HG02571 (cell line): ENCODE results near the gene RNF220.

Source experiments
- ATAC-seq: cut with Tn5 transposase; IDR thresholded peaks from one replicate; pipeline ENCODE4 v1.9.1; 2021; ENCODE audit warnings: mild to moderate bottlenecking, moderate library complexity; ENCODE audit not compliant: unreplicated experiment

RNF220 gene

DNA sequence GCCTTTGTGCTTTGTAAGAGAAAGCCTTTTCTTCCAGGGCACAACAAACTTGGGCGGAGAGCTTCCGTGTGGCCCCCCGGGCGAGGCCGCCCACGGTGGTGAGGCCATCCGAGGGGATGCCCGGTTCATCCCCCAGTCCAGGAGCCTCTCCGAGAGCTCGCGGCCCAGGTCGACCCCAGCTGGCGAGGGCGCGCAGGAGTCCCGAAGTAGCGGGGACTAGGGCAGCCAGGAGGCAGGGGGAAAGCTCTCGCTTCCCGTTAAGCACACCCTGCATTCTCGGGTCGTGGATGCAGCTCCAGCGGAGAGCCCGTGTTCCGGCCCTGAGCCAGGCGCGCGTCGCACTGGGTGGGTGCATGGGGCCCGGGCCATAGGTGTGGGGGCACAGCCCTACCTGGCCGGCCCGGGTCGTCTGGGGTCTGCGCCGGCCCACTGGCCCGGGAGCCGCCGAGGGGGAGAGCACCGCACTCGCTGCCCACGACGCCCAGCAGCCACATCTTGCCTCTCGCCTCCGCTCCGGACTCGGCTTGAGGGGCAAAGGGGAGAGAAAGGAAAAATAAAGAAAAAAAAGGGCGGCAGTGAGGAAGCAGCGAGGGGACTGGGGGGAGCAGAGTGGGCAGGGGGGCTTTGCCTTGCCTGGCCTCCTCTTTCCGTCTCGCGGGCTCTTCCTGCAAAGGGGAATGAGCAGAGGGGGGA, 1.8 kb downstream of the RNF220 start:
- ATAC-seq: no peak

DNA sequence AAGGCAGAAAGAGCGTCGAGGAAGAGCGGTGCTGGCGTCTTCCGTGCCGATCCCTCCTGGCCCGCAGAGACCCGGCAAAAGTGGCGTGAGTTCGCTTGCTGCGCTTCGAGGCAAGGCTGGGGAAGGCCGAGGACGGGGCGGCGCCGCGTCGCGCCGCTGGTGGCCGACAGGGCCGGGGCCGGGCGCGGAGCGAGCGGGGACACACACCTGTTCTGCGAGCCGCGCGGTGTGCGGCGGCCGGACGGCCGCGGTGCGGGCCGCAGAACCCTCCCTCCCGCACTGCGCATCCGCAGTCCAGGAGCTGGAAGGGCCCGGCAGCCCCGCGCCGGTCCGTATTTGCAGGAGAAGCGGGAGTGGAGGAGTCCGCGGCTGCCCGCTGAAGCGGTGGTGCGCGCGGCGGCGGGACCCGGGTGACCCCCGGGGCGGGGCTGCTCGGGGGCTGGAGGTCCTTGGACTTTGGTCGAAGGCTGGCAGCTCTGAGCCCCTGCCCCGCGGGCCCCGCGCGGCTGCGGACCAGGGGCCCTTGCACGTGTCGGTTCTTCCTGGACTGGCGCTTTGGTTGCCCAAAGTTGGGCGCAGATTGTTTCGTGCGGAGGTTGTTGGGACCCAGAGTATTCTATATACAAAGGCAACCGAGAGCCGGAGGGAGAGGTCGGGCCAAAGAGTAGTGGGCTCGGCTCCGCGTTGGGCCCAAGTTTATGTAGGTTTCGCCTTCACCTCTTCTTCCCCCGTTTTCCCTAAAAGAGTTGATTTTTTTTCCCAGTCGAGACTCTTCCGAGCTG, 2.6 kb downstream of the RNF220 start:
- ATAC-seq: no peak

DNA sequence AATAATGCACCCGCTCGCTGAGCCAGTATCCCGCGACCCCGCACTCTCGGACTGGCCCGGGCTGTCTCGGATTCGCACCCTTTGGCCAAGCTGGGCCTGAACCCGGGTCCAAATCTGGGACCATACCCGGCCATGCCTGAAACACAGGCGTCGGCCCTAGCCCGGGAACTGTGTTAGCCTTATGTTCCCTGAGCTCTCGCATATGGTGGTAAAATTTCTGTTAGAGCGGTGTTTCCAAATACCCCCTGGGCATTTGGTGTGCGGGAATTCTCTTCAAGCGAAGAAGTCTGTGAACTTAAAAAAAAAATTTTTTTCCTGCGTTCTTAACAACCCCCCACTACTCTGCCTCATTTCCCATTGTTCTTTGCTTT, 3.1 kb downstream of the RNF220 start:
- ATAC-seq: no peak

DNA sequence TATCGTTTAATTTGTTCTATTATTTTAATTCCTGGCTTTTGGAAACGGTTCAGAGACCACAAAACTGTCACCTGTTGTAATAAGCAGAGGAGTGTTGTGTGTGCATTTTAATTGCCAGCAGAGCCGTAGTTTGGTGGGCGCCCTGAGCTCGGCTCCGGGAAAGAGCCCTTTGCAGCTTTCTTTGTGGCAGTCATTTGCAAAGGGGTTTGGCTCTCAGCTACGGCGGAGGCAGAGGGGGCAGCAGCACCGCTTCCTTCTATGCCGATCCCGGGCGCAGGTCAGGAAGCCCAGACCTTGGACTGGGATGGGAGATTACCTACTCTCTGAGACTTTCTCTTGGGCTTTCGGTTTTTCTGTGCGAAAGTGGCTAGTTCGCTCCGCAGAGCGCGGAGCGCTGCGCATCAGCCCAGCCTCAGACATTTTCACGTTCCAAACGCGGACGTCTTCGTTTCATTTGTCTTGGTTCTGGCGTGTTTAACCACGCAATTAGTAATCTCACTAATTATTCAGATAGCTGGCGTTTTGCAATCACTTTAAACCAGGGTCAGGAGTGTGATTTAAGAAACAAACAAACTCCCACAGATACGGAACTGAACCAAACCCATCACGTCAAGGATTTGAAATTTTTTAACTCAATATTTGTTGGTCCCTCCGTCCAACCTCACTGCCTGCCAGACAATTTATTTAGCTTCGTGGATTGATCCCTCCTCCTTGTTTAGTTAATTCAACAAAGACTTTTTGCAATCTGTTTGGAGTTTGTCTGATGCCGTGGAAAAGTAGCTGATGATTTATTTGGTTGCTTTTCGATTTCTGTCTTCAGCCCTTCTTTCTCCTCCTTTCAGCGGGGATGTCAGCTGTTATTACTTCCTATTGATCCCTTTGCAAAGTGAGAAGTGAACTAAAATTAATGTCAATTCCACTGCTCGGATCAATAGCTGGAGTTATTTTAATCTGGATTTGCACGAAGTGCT, 3.9 kb downstream of the RNF220 start:
- no peak for ATAC-seq

DNA sequence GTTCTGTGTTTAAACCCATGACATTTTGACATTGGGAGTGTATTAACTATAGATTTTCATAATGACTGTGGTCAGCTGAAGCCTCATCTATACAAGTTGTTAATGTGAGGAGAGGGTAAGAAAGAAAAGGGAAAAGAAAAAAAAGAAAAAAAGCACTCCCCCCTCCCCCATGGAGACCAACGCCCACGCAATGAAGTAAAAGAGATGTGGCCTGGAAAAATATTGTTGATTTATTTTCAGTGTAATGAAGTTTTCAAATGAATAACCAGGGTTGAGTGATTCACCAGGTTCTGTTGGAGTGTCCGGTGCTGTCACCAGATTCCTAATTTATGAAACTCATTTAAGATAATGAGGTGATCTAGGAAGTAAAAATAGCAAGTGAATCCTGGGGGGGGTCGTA, 4.7 kb downstream of the RNF220 start:
- no peak for ATAC-seq

DNA sequence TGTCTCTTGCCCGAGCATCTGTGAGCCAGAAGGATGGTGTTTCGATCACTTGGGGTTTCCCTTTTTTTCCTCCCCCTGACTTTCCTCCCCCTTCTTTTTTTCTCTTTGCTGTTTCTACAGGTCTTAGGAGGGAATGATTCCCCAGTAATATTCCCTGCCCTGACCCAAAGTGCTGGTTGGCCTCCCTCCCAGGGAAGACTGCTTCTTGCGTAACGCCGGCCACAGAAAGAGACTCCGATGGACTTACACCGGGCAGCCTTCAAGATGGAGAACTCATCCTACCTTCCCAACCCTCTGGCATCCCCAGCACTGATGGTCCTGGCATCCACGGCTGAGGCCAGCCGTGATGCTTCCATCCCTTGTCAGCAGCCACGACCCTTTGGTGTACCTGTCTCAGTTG, 6.8 kb downstream of the RNF220 start:
- no peak for ATAC-seq

DNA sequence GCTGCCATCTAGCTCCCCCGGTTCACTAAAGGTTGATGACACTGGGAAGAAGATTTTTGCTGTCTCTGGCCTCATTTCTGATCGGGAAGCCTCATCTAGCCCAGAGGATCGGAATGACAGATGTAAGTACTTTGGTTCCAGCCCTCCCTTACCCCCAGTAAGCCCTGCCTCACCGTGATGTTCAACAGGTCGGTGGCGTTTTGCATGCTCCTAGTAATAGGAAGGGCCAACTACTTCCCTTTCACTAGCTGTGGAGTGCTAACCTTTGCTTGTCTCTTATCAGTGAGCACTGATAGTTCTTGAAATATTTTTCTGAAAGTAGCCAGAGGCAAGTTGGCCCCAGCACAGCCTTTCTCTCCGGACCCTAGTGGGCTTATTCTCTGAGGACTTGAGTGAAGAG, 7.5 kb downstream of the RNF220 start:
- no peak for ATAC-seq

DNA sequence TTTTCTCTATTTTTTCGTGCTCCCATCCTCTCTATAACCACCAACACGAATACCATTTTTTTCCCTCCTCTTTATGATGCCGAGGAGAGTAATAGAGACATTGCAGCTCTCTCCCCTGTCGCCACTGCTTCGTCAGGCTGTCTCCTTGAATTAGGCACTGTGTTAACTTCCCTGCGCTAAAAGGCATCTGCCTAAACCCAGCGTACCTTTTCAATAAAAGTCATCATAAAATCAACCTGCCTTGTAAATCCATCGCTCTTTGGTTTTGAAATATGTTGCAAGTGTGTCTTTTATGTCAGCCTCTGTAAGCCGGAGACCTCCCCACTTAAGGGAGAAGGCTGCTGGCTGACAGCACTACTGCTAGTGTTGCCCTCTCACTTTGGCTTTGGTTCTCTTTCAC, 8.7 kb downstream of the RNF220 start:
- ATAC-seq: no peak

DNA sequence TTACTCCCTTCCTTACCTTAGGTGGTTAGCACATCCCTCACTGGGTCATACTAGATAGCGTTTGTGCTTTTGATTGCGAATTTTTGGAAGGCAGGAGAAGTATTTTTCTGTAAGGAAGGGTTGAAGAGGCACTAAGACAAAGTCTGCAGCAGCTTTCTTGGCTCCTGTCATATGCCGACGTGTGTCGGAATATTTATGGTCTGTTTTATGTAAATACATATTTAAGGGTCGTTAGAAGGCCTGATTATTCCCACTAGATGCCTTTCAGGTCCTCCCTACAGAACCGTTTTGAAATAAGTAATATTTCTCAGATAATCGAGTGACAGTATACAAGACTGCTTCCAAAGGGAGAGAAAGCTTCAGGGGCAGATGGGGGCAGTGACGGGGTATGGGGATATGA, 10.0 kb downstream of the RNF220 start:
- no peak for ATAC-seq

DNA sequence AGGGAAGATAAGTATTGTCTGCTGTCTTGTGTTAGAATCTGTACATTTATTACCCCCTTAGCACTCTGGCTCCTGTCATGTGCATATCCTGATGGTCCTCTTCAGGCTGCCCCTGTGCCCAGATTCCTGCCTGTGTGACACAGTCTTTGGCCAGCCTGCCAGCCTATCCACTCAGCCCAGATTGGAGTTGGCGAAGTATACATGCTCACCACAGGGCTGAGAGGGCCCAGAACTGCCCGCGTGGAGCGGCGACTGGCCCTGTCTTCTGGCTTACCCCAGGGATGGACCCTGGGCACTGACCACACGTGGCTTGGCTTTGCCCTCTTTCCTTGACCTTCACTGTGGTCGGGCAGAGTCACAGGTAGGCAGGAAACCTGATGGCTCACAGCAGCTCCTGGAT, 11.4 kb downstream of the RNF220 start:
- no peak for ATAC-seq

DNA sequence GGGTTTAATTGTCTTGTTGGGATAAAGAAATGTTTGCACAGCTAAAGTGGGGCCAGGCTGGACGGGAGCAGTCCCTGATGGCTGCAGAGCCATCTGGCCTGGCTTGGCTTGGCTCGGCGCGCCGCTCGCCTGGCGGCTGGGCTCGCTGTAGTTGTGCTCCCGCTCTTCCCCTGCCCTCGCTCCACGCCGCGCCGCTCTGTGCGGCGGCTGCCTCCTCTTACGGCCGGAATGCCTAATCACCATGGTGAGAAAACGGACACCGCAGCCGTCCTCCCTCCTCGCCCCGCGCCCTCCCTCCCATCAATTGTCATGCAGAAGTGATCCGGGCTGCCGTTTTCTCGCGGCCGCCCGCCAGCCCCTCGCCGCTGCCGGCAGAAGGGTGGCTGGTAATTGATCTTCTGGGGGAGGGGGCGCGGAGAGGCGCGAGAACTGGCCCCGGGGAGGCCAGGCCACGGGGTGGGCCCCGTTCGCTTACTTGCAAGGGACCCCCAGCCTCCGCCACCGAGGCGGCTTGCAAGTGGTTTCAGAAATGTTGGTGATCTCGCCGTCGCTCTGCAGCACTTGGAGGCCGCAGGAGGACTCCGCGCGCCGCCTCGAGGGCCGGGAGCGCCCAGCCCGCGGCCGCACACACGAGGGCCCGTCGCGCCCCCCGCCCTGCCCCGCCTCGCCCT, 12.4 kb downstream of the RNF220 start:
- ATAC-seq: no peak

DNA sequence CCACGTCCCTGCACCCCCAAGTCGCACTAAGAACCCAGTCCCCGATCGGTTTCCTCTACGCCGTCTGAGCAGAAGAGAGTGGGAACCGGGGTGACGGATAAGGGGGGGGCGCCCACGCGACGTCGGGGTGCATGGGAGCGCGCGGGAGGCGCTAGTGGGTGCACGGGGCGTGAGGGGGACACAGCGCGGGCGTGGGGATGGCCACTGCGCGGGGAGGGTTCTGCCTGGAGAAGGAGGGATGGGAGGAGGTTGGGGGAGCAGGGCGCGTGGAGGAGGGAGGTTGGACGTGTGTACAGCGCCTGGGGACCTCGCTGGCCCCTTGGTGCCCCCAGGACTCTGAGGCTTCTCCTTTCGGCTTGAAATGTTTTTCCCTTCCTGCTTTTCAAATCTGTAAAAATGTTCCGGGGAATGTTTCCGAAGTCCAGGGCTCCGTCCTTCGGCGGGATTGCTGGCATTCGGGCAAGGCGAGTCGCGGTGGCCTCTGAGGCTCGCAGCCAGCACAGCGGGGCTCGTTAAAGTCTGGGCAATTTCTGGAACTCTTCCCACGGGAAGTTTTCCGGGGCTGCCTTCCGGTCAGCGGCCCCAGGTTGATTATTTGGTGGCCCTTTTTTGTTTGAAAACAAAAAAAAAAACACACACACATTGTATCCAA, 13.1 kb downstream of the RNF220 start:
- ATAC-seq: no peak

DNA sequence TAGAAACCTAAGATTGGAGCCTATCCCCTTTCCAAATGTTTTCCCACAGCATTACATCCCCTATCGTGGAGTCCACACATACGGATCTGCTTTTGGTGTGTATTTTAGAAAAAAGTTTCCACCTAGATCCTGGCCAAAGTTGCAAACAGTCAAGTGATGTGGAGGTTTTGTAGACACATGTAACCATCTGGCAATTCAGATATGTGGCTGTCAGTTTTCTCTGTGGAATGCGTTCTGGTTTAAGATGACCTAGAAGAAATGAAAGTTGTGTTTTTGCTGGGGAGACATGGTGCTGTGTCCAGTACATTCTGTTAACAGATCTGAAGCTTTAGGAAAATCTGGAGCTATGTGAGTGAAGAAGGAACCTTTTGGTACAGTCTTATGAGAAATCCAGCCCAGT, 14.8 kb downstream of the RNF220 start:
- ATAC-seq: no peak

DNA sequence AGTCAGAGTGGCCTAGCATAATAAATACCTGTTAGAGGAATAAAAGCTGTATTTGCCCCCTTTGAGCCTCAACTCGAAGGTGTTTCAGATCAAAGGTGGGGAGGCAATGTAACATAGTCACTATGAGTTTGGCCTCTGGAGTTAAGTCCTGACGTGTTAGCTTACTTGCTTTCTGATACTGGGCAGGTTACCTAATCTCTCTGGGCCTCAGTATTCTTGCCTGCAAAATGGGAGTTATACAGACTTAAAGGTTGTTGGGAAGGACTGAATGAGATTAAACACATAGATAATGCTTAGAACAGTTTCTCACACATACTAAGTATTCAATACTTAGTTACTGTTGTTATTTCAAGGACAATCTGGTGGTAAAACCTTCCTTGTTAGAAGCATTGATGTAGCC, 15.5 kb downstream of the RNF220 start:
- ATAC-seq: no peak

DNA sequence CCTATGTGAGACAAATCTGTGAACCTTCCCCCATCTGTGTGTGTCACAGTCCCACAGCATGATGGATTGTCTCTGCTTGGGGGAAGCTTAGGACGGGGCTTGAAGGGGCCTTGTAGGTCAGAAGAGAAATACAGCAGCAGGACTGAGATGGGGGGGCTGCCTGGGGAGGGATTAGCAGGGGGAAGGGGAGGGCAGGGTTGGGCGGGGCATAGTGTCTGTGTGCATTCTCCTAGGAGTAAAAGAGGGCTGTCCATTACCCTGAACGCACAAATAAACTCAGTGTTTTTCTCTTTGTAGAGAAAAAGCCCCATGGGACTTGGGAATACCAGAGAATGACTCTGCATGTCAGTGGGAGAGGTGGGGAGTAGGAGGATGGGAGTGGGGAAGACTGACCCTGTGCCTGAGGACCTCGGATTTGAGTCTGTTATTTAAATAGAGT, 16.4 kb downstream of the RNF220 start:
- no peak for ATAC-seq

DNA sequence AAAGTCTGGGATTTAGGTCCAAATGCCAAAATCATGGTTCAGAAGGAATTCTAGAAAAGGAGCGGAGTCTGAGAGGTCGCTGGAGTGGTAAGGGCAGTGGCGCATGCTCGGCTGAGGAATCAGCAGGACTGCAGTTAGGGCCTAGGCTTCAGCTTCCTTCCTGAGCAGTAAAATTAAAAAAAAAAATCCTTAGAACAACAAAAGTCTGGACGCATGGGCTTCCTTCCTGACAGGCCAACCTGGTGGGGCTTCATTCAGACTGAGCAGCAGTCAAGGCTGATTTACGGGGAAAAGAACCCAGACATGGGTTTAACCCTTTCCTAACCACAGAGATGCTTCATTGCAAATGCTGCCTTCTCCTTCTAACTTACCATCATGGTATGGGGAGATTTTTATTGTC, 17.1 kb downstream of the RNF220 start:
- ATAC-seq: no peak

DNA sequence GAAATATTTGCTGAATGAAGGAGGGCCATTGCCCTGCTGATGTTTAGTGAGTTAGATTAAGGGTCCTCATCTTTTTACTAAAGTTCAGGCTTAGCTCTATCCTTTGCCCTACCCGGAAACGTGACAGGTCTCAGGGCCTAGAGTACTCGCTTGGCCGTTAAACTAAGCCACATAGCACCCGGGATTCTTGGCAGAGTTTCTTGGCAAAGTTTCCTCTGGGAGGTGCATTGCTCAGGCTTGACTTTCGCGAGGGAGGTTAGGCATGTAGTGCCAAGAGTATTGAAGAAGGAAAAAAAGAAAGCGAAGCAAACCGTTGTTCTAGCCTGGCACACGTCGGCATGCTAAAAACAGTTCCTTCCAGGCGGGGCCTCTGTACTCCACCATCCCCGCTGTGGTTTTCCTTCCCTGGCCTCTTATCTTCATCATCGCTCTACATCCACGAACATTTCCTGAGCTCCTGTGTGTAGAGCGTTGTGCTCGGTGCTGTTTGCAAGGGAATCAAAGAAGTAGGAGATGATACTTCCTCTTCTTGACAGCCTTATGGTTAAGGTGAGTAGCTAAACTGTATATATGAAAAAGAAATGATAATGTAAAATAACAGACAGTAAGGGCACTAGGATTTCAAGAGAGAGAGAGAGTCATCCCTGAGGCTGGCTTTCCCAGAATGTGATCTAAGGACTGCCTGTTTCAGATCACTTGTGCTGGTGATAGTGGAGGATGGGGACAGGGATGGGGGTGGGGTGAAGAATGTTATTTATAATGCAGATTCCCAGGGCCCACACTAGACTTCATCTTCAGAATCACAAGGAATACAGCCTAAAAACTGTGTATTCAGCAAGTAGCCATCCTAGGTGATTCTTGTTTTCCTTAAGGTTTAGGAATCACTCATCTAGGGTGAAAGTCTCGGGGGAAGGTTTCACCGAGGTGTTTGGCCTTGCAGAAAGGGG, 18.8 kb downstream of the RNF220 start:
- no peak for ATAC-seq

DNA sequence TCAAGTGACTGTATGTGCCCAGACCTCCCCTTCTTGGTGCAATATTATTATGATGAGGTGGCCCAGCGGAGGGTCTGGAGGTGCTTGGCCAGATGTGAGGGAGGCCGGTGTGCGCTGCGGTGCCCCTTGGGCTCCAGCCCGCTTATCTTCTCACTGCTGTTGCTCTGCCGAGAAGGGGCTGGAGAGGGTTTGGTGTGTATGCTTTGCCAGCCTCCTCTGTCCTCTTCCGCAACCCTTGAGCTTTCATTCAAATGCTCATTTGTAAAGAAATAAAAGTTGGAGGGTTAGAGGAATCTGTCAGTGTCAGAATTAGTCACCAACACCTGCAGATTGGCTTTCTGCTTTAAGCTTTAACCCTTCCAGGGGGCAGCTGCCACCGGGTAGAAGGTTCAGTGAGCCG, 19.7 kb downstream of the RNF220 start:
- ATAC-seq: no peak

DNA sequence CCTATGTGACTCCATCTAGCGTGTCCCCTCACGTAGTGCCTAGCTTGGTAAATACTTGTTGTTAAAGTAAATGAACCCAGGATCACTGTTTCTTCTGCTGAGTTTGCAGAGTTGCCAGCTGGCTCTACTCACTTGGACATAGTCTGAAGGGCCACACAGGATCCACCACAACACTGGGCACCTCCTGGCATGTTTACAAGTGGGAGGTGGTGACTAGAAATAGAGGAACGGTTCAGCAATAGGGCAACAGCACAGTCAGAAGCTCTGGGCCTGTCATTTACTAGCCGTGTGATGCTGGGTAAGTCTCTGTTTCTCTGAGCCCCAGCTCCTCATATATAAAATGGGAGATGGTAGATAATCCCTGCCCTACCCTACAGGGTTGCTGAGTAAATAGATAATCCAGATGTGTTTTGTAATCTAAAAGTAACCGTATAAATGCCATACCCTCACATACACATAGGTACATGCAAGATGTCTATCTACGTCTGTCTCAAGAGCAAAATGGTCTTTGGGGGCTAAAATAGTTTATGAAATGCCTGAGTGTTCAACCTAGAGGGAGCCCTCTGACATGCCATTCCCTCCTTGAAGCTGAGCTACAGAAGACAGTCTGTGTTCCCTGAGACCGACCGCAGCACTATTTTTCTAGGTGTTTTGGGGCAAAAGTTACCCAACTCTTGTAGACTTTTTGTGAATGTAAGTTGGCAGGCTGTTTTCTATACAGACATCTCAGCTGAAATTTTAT, 20.5 kb downstream of the RNF220 start:
- ATAC-seq: no peak
